Measurements from ENCODE around the gene MSMP.

MSMP gene

GRCh38 chr9:35755071-35755470, 995 bp upstream of the MSMP start:
- no peak for DNase-seq (ENCODE audit: low read depth, low spot score)
- no peak overlapping the region for H3K27ac ChIP-seq
- H3K9me3 ChIP-seq (ENCODE audit: low read depth, low read length), result no peaks in the 10 kb centered on the region
- peaks cover 14% of the 10 kb centered on the region; the same call in 1 of the 2 replicates for H3K36me3 ChIP-seq (ENCODE audit: insufficient read depth, low read length)
- TF ChIP-seq POLR2AphosphoS5 (IDR thresholded peaks at IDR 0.05; ENCODE audit: borderline replicate concordance, low read depth, low read length) (no peak), FOXP2 (optimal IDR thresholded peaks at IDR 0.05; ENCODE audit: control extremely low read depth, extremely low read length, insufficient read depth) (no peak), EZH2 (IDR thresholded peaks at IDR 0.05) (no peak)
- H3K9ac ChIP-seq (ENCODE audit: insufficient read length), result no peak overlapping the region
- no peak overlapping the region for H3K4me3 ChIP-seq

GRCh38 chr9:35753466-35753865, 610 bp downstream of the MSMP start:
- H3K9ac ChIP-seq (ENCODE audit: insufficient read length), result no peak overlapping the region
- no peaks in the 10 kb centered on the region for H3K9me3 ChIP-seq (ENCODE audit: low read depth, low read length)
- DNase-seq (ENCODE audit: low read depth, low spot score), result no peak
- H3K27ac ChIP-seq, result no peak overlapping the region
- no peak overlapping the region for H3K4me3 ChIP-seq
- H3K36me3 ChIP-seq (ENCODE audit: insufficient read depth, low read length), result peaks cover 14% of the 10 kb centered on the region; the same call in 1 of the 2 replicates
- TF ChIP-seq FOXP2 (optimal IDR thresholded peaks at IDR 0.05; ENCODE audit: control extremely low read depth, extremely low read length, insufficient read depth) (no peak), EZH2 (IDR thresholded peaks at IDR 0.05) (no peak), POLR2AphosphoS5 (IDR thresholded peaks at IDR 0.05; ENCODE audit: borderline replicate concordance, low read depth, low read length) (no peak)

GRCh38 chr9:35750256-35750531, 3.9 kb downstream of the MSMP start:
- Histone ChIP-seq H3K4me3 (peak overlapping the region; percentile 96), H3K9ac (ENCODE audit: insufficient read length) (peak overlapping the region; percentile 87), H3K27ac (no peak overlapping the region)

GRCh38 chr9:35749515-35750255, 4.4 kb downstream of the MSMP start:
- no peak for TF ChIP-seq FOXP2 (optimal IDR thresholded peaks at IDR 0.05; ENCODE audit: control extremely low read depth, extremely low read length, insufficient read depth)
- TF ChIP-seq EZH2 (IDR thresholded peaks at IDR 0.05), result no peak
- no peak for TF ChIP-seq POLR2AphosphoS5 (IDR thresholded peaks at IDR 0.05; ENCODE audit: borderline replicate concordance, low read depth, low read length)
- Histone ChIP-seq H3K9me3 (ENCODE audit: low read depth, low read length) (no peaks in the 10 kb centered on the region), H3K9ac (ENCODE audit: insufficient read length) (peak overlapping the region; percentile 87), H3K4me3 (peak overlapping the region; percentile 96), H3K36me3 (ENCODE audit: insufficient read depth, low read length) (peaks cover 15% of the 10 kb centered on the region; the same call in 1 of the 2 replicates), H3K27ac (no peak overlapping the region)
- DNase-seq (ENCODE audit: low read depth, low spot score), result no peak

More at GRCh38 chr9:35750256-35750531, 3.9 kb downstream of the MSMP start:
- Histone ChIP-seq H3K36me3 (ENCODE audit: insufficient read depth, low read length) (peaks cover 14% of the 10 kb centered on the region; the same call in 1 of the 2 replicates), H3K9me3 (ENCODE audit: low read depth, low read length) (no peaks in the 10 kb centered on the region)
- no peak for TF ChIP-seq POLR2AphosphoS5 (IDR thresholded peaks at IDR 0.05; ENCODE audit: borderline replicate concordance, low read depth, low read length)
- TF ChIP-seq FOXP2 (optimal IDR thresholded peaks at IDR 0.05; ENCODE audit: control extremely low read depth, extremely low read length, insufficient read depth), result no peak
- no peak for TF ChIP-seq EZH2 (IDR thresholded peaks at IDR 0.05)
- no peak for DNase-seq (ENCODE audit: low read depth, low spot score)

- Histone ChIP-seq H3K36me3 (ENCODE audit: insufficient read depth, low read length) (peaks cover 22% of the 10 kb centered on the region; the same call in 1 of the 2 replicates), H3K9ac (ENCODE audit: insufficient read length) (peak within 1 kb of the TSS; percentile 87), H3K9me3 (ENCODE audit: low read depth, low read length) (no peaks in the 10 kb centered on the region), H3K4me3 (peak within 1 kb of the TSS; percentile 96), H3K27ac (no peak within 1 kb of the TSS)
- DNase-seq (ENCODE audit: low read depth, low spot score), result no peak
- no peak for TF ChIP-seq FOXP2 (optimal IDR thresholded peaks at IDR 0.05; ENCODE audit: control extremely low read depth, extremely low read length, insufficient read depth)
- peak; percentile 75; the same call in 1 of the 2 replicates for TF ChIP-seq POLR2AphosphoS5 (IDR thresholded peaks at IDR 0.05; ENCODE audit: borderline replicate concordance, low read depth, low read length)
These were observed 5.1 kb downstream of the MSMP start, which contains the start of the genes GBA2 and RGP1 for GRCh38 chr9:35748858-35749514. Gene GBA2, minus strand, starts transcription at chr9:35749228. Its CDS starts 524 bp downstream, at chr9:35748704. Gene RGP1, plus strand, starts transcription at chr9:35749287. Its CDS starts 469 bp downstream, at chr9:35749756.

- Histone ChIP-seq H3K27ac (no peak overlapping the region), H3K9me3 (ENCODE audit: low read depth, low read length) (no peaks in the 10 kb centered on the region), H3K9ac (ENCODE audit: insufficient read length) (peak overlapping the region; percentile 87), H3K4me3 (peak overlapping the region; percentile 96), H3K36me3 (ENCODE audit: insufficient read depth, low read length) (peaks cover 23% of the 10 kb centered on the region; the same call in 1 of the 2 replicates)
- TF ChIP-seq EZH2 (IDR thresholded peaks at IDR 0.05), result no peak
- TF ChIP-seq FOXP2 (optimal IDR thresholded peaks at IDR 0.05; ENCODE audit: control extremely low read depth, extremely low read length, insufficient read depth), result no peak
- no peak for TF ChIP-seq POLR2AphosphoS5 (IDR thresholded peaks at IDR 0.05; ENCODE audit: borderline replicate concordance, low read depth, low read length)
- no peak for DNase-seq (ENCODE audit: low read depth, low spot score)
These were observed 5.7 kb downstream of the MSMP start for GRCh38 chr9:35748242-35748857.

- Histone ChIP-seq H3K4me3 (peak overlapping the region; percentile 96), H3K9me3 (ENCODE audit: low read depth, low read length) (no peaks in the 10 kb centered on the region), H3K9ac (ENCODE audit: insufficient read length) (peak overlapping the region; percentile 87), H3K36me3 (ENCODE audit: insufficient read depth, low read length) (peaks cover 11% of the 10 kb centered on the region; the same call in 1 of the 2 replicates), H3K27ac (no peak overlapping the region)
- no peak for DNase-seq (ENCODE audit: low read depth, low spot score)
- TF ChIP-seq FOXP2 (optimal IDR thresholded peaks at IDR 0.05; ENCODE audit: control extremely low read depth, extremely low read length, insufficient read depth), result no peak
- no peak for TF ChIP-seq POLR2AphosphoS5 (IDR thresholded peaks at IDR 0.05; ENCODE audit: borderline replicate concordance, low read depth, low read length)
- TF ChIP-seq EZH2 (IDR thresholded peaks at IDR 0.05), result no peak
These were observed 7.5 kb downstream of the MSMP start for GRCh38 chr9:35746583-35746982.

- H3K9me3 ChIP-seq (ENCODE audit: low read depth, low read length), result no peaks in the 10 kb centered on the region
- peaks cover 11% of the 10 kb centered on the region; the same call in 1 of the 2 replicates for H3K36me3 ChIP-seq (ENCODE audit: insufficient read depth, low read length)
- no peak for DNase-seq (ENCODE audit: low read depth, low spot score)
- no peak overlapping the region for H3K4me3 ChIP-seq
- H3K9ac ChIP-seq (ENCODE audit: insufficient read length), result no peak overlapping the region
- H3K27ac ChIP-seq, result no peak overlapping the region
- TF ChIP-seq FOXP2 (optimal IDR thresholded peaks at IDR 0.05; ENCODE audit: control extremely low read depth, extremely low read length, insufficient read depth) (no peak), EZH2 (IDR thresholded peaks at IDR 0.05) (no peak), POLR2AphosphoS5 (IDR thresholded peaks at IDR 0.05; ENCODE audit: borderline replicate concordance, low read depth, low read length) (no peak)
These were observed 8.5 kb downstream of the MSMP start for GRCh38 chr9:35745569-35745968.

Data from SK-N-MC (cell line).